ENCODE data around the gene SLC27A1. TPM values are rescaled to one million over a fixed set of nuclear protein-coding genes. Genes with fewer than 3 reads are reported as not detected.
A peak's percentile ranks its signal among the peaks of the same experiment; 100 is the strongest.

Gene SLC27A1
- total RNA-seq, 3 donors from 2014 or later (not counting 1 experiment from before 2014, with no cell fraction given): 12.9 to 26.2 (median 16.3) TPM

- Mint-ChIP-seq H3K4me3 (no peak overlapping the region), H3K9me3 (no peaks in the 10 kb centered on the region), H3K36me3 (no peaks in the 10 kb centered on the region), H3K4me1 (no peaks in the 10 kb centered on the region), H3K27ac (no peak overlapping the region), H3K27me3 (ENCODE audit: low read depth in 2 of 2) (peaks cover 8 to 16% of the 10 kb centered on the region in 2 donors)
- Histone ChIP-seq H3K27ac (ENCODE audit: low read length) (no peak overlapping the region), H3K9me3 (ENCODE audit: control insufficient read depth, insufficient read depth, low read length) (peaks cover 3% of the 10 kb centered on the region), H3K4me3 (ENCODE audit: low read length) (no peak overlapping the region), H3K36me3 (ENCODE audit: control insufficient read depth, insufficient read depth, low read length) (no peaks in the 10 kb centered on the region), H3K27me3 (ENCODE audit: control insufficient read depth, insufficient read depth, low read length) (peaks cover 12% of the 10 kb centered on the region), H3K4me1 (ENCODE audit: control insufficient read depth, insufficient read depth, low read length) (peaks cover 4% of the 10 kb centered on the region)
- ATAC-seq (no peak), DNase-seq (no peak)
- WGBS (ENCODE audit: insufficient coverage): 95% methylated on average over 1 of the region's 1 CpG
- TF ChIP-seq CTCF (IDR thresholded peaks at IDR 0.05): no peak
- intact Hi-C loops (cut with micrococcal nuclease): no loop called here
Observed at GRCh38 chr19:17445526-17446165, 24.7 kb upstream of the SLC27A1 start.

- no peak overlapping the region for H3K4me3 ChIP-seq (ENCODE audit: low read length)
- H3K27ac ChIP-seq (ENCODE audit: low read length): no peak overlapping the region
- no peak for ATAC-seq
- Mint-ChIP-seq H3K27ac (no peak overlapping the region), H3K9me3 (no peaks in the 10 kb centered on the region), H3K36me3 (no peaks in the 10 kb centered on the region), H3K4me1 (no peaks in the 10 kb centered on the region), H3K4me3 (no peak overlapping the region), H3K27me3 (ENCODE audit: low read depth in 2 of 2) (peaks cover 8 to 19% of the 10 kb centered on the region in 2 donors)
- WGBS (ENCODE audit: insufficient coverage): 34% methylated on average over 5 of the region's 5 CpGs
- intact Hi-C loops (cut with micrococcal nuclease): no loop called here
- H3K4me1 ChIP-seq (ENCODE audit: control insufficient read depth, insufficient read depth, low read length): peaks cover 4% of the 10 kb centered on the region
- no peaks in the 10 kb centered on the region for H3K36me3 ChIP-seq (ENCODE audit: control insufficient read depth, insufficient read depth, low read length)
- peaks cover 15% of the 10 kb centered on the region for H3K27me3 ChIP-seq (ENCODE audit: control insufficient read depth, insufficient read depth, low read length)
- no peak for TF ChIP-seq CTCF (IDR thresholded peaks at IDR 0.05)
- no peaks in the 10 kb centered on the region for H3K9me3 ChIP-seq (ENCODE audit: control insufficient read depth, insufficient read depth, low read length)
- no peak for DNase-seq
Observed at GRCh38 chr19:17447704-17448130, 22.6 kb upstream of the SLC27A1 start.

GRCh38 chr19:17448131-17448967, 22.0 kb upstream of the SLC27A1 start, which contains the start of gene TMEM221:
Gene TMEM221, minus strand, starts transcription at chr19:17448668. Its CDS starts 206 bp downstream, at chr19:17448462.
- TF ChIP-seq CTCF (IDR thresholded peaks at IDR 0.05): peak; percentile 58
- no peak within 1 kb of the TSS for H3K27ac ChIP-seq (ENCODE audit: low read length)
- DNase-seq (peak; percentile 43 to 77), ATAC-seq (peak; percentile 65 to 89 (median 89))
- no peaks in the 10 kb centered on the region for H3K36me3 ChIP-seq (ENCODE audit: control insufficient read depth, insufficient read depth, low read length)
- no peaks in the 10 kb centered on the region for H3K9me3 ChIP-seq (ENCODE audit: control insufficient read depth, insufficient read depth, low read length)
- Mint-ChIP-seq H3K9me3 (no peaks in the 10 kb centered on the region), H3K27me3 (ENCODE audit: low read depth in 2 of 2) (peaks cover 8 to 20% of the 10 kb centered on the region in 2 donors), H3K36me3 (no peaks in the 10 kb centered on the region), H3K4me3 (no peak within 1 kb of the TSS), H3K4me1 (no peaks in the 10 kb centered on the region), H3K27ac (no peak within 1 kb of the TSS)
- peaks cover 15% of the 10 kb centered on the region for H3K27me3 ChIP-seq (ENCODE audit: control insufficient read depth, insufficient read depth, low read length)
- peaks cover 6% of the 10 kb centered on the region for H3K4me1 ChIP-seq (ENCODE audit: control insufficient read depth, insufficient read depth, low read length)
- intact Hi-C loops (cut with micrococcal nuclease): no loop called here
- 2% methylated on average over 81 of the region's 81 CpGs for WGBS (ENCODE audit: insufficient coverage)
- no peak within 1 kb of the TSS for H3K4me3 ChIP-seq (ENCODE audit: low read length)

Data from natural killer cell (primary cell).